Smooth muscle cell (in vitro differentiated cells): Measurements from ENCODE around the gene LEPROT. TPM values are rescaled to one million over a fixed set of nuclear protein-coding genes. Genes with fewer than 3 reads are reported as not detected.

ENCODE experiments used
- DNase-seq: peaks from one replicate; lab custom pipeline; 2025; ENCODE audit not compliant: unreplicated experiment; lab: John Stamatoyannopoulos, UW
- H2AFZ ChIP-seq: fragments of 200-600 bp; sonication (generic); 2 replicates; pipeline ENCODE4 v1.6.0; 2016; ENCODE audit warnings: antibody characterized with exemption, low read depth, mild to moderate bottlenecking
- H3F3A ChIP-seq: fragments of 200-600 bp; sonication (generic); 2 replicates; pipeline ENCODE4 v1.6.0; 2017; ENCODE audit warnings: antibody characterized with exemption, low read depth
- H3K27ac ChIP-seq: fragments of 200-600 bp; sonication (generic); 2 replicates; pipeline ENCODE4 v1.5.1; 2016; ENCODE audit warnings: low read depth, mild to moderate bottlenecking
- H3K27me3 ChIP-seq: fragments of 200-600 bp; sonication (generic); 2 replicates; pipeline ENCODE4 v1.6.1; 2016; ENCODE audit warnings: low read depth, mild to moderate bottlenecking
- H3K36me3 ChIP-seq: fragments of 200-600 bp; sonication (generic); 2 replicates; pipeline ENCODE4 v1.5.1; 2016; ENCODE audit warnings: low read depth
- H3K4me1 ChIP-seq: fragments of 200-600 bp; sonication (generic); 2 replicates; pipeline ENCODE4 v1.5.1; 2016; ENCODE audit warnings: low read depth
- H3K4me2 ChIP-seq: fragments of 200-600 bp; sonication (generic); 2 replicates; pipeline ENCODE4 v1.6.0; 2016; ENCODE audit warnings: mild to moderate bottlenecking
- H3K4me3 ChIP-seq: fragments of 200-600 bp; sonication (generic); 2 replicates; pipeline ENCODE4 v1.5.1; 2016; ENCODE audit warnings: mild to moderate bottlenecking
- H3K79me2 ChIP-seq: fragments of 200-600 bp; sonication (generic); 2 replicates; pipeline ENCODE4 v1.6.0; 2016; ENCODE audit warnings: low read depth, mild to moderate bottlenecking
- H3K9ac ChIP-seq: fragments of 200-600 bp; sonication (generic); 2 replicates; pipeline ENCODE4 v1.6.0; 2016; ENCODE audit warnings: low read depth
- H3K9me3 ChIP-seq: fragments of 200-600 bp; sonication (generic); replicated peaks from 2 replicates; pipeline ENCODE4 v1.5.1; 2016; ENCODE audit warnings: low read depth
- H4K20me1 ChIP-seq: fragments of 200-600 bp; sonication (generic); 2 replicates; pipeline ENCODE4 v1.6.0; 2016; ENCODE audit warnings: low read depth
- CTCF ChIP-seq: fragments of 200-600 bp; sonication (generic); IDR thresholded peaks from 2 replicates; pipeline ENCODE4 v1.5.1; 2017; ENCODE audit warnings: borderline replicate concordance, mild to moderate bottlenecking, antibody characterized with exemption; ENCODE audit not compliant: insufficient read depth, poor library complexity, severe bottlenecking
- WGBS: methylation state at CpG from one replicate; pipeline ENCODE4 v1.1.7; 2016; ENCODE audit warnings: low lambda C conversion rate; 5-methylcytosine and 5-hydroxymethylcytosine counted together
- polyA plus RNA-seq: library from polyadenylated mRNA; unstranded; fragments of >200 nt; fragmentation: Nextera tagmentation; extraction: Ambion mirVana; gene quantifications from 2 replicates; pipeline ENCODE4 v1.2.1, GENCODE V29; 2016
- total RNA-seq: library from RNA; depleted of rRNA; stranded (reverse); fragments of >200 nt; gene quantifications from 2 replicates; pipeline ENCODE4 v1.2.3, GENCODE V29; 2014

Gene LEPROT
- total and polyA plus RNA-seq, 2 experiments from 2014 or later: 61.0 to 76.4 TPM

- H3K79me2 ChIP-seq: peaks cover 53% of the 10 kb centered on the region
- H3K36me3 ChIP-seq: no peaks in the 10 kb centered on the region
- DNase-seq: no peak
- H3K4me1 ChIP-seq: peaks cover 11% of the 10 kb centered on the region
- no peaks in the 10 kb centered on the region for H3K9me3 ChIP-seq
- peaks cover 46% of the 10 kb centered on the region for H4K20me1 ChIP-seq
- H3K27ac ChIP-seq: peak overlapping the region; percentile 97
- no peak overlapping the region for H3K4me3 ChIP-seq
- no peak for TF ChIP-seq CTCF
- 46% methylated on average over 2 of the region's 2 CpGs for WGBS
- peak overlapping the region; percentile 52 for H3K9ac ChIP-seq
- H3K4me2 ChIP-seq: peak overlapping the region; percentile 23
- peaks cover 12% of the 10 kb centered on the region for H3F3A ChIP-seq
- H2AFZ ChIP-seq: no peak overlapping the region
- H3K27me3 ChIP-seq: no peaks in the 10 kb centered on the region
Measured at GRCh38 chr1:65423884-65424572, 3.6 kb downstream of the LEPROT start.

- 59% methylated on average over 1 of the region's 1 CpG for WGBS
- Histone ChIP-seq H3K4me2 (peak overlapping the region; percentile 23), H3K27me3 (no peaks in the 10 kb centered on the region), H3K9ac (peak overlapping the region; percentile 52), H3K36me3 (no peaks in the 10 kb centered on the region), H4K20me1 (peaks cover 46% of the 10 kb centered on the region), H3K79me2 (peaks cover 53% of the 10 kb centered on the region), H3K9me3 (no peaks in the 10 kb centered on the region), H3K27ac (peak overlapping the region; percentile 97), H2AFZ (no peak overlapping the region), H3K4me3 (no peak overlapping the region), H3F3A (peaks cover 15% of the 10 kb centered on the region), H3K4me1 (peaks cover 11% of the 10 kb centered on the region)
- no peak for TF ChIP-seq CTCF
- DNase-seq: no peak
Measured at GRCh38 chr1:65424573-65424889, 4.1 kb downstream of the LEPROT start.

GRCh38 chr1:65425006-65425405, 4.5 kb downstream of the LEPROT start:
- H3K9me3 ChIP-seq: no peaks in the 10 kb centered on the region
- peak overlapping the region; percentile 52 for H3K9ac ChIP-seq
- H3K4me1 ChIP-seq: peaks cover 16% of the 10 kb centered on the region
- H3F3A ChIP-seq: peaks cover 11% of the 10 kb centered on the region
- TF ChIP-seq CTCF: no peak
- H3K4me2 ChIP-seq: no peak overlapping the region
- peaks cover 53% of the 10 kb centered on the region for H3K79me2 ChIP-seq
- no peaks in the 10 kb centered on the region for H3K27me3 ChIP-seq
- H3K36me3 ChIP-seq: no peaks in the 10 kb centered on the region
- 94% methylated on average over 2 of the region's 2 CpGs for WGBS
- no peak overlapping the region for H2AFZ ChIP-seq
- DNase-seq: no peak
- H3K27ac ChIP-seq: peak overlapping the region; percentile 97
- H4K20me1 ChIP-seq: peaks cover 46% of the 10 kb centered on the region
- no peak overlapping the region for H3K4me3 ChIP-seq

GRCh38 chr1:65425697-65426096, 5.2 kb downstream of the LEPROT start:
- H3K9ac ChIP-seq: no peak overlapping the region
- WGBS: 82% methylated on average over 3 of the region's 3 CpGs

More at GRCh38 chr1:65425697-65426096, 5.2 kb downstream of the LEPROT start:
- Histone ChIP-seq H3K4me1 (peaks cover 20% of the 10 kb centered on the region), H3K4me3 (no peak overlapping the region), H4K20me1 (peaks cover 47% of the 10 kb centered on the region), H2AFZ (no peak overlapping the region), H3K27ac (peak overlapping the region; percentile 97), H3K4me2 (no peak overlapping the region), H3K36me3 (no peaks in the 10 kb centered on the region), H3K27me3 (no peaks in the 10 kb centered on the region), H3F3A (peaks cover 12% of the 10 kb centered on the region), H3K79me2 (peaks cover 53% of the 10 kb centered on the region), H3K9me3 (no peaks in the 10 kb centered on the region)
- DNase-seq: no peak
- TF ChIP-seq CTCF: no peak
